WTC11 (cell line): ENCODE data around the gene NOX3. TPM values are rescaled to one million over a fixed set of nuclear protein-coding genes. Genes with fewer than 3 reads are reported as not detected.
A peak's percentile ranks its signal among the peaks of the same experiment; 100 is the strongest.

ENCODE experiments used
- ATAC-seq: fragments of 200-7000 bp; cut with Tn5 transposase; 2 replicates; pipeline ENCODE4 v1.10.0; 2021; ENCODE audit warnings: mild to moderate bottlenecking, moderate library complexity
- CTCF ChIA-PET: fragments of 300-600 bp; sonication (Branson Sonifier 250); formaldehyde crosslinking; loops from one replicate; lab custom pipeline; 2021; ENCODE audit warnings: antibody characterized with exemption; lab: Charles Lee
- POLR2A ChIA-PET: fragments of 350-600 bp; sonication (Branson Sonifier 250); formaldehyde crosslinking; loops from one replicate; lab custom pipeline; 2021; ENCODE audit warnings: antibody characterized with exemption; lab: Charles Lee
- DNase-seq: peaks from one replicate; pipeline ENCODE4 v3.0.0; 2021; ENCODE audit warnings: low spot score
- H3K27ac Mint-ChIP-seq: 2 replicates; pipeline ENCODE4 v1.8.0; 2021; ENCODE audit warnings: mixed read lengths
- H3K27me3 Mint-ChIP-seq: 2 replicates; pipeline ENCODE4 v1.8.0; 2021; ENCODE audit warnings: low read depth, mild to moderate bottlenecking, moderate library complexity, mixed read lengths
- H3K36me3 Mint-ChIP-seq: 2 replicates; pipeline ENCODE4 v1.8.0; 2021; ENCODE audit warnings: mixed read lengths
- H3K4me1 Mint-ChIP-seq: 2 replicates; pipeline ENCODE4 v1.8.0; 2022; ENCODE audit warnings: mixed read lengths
- H3K4me3 Mint-ChIP-seq: 2 replicates; pipeline ENCODE4 v1.8.0; 2021; ENCODE audit warnings: mild to moderate bottlenecking, moderate library complexity, mixed read lengths
- H3K9me3 Mint-ChIP-seq: 2 replicates; pipeline ENCODE4 v1.8.0; 2021; ENCODE audit warnings: mixed read lengths
- AR ChIP-seq: fragments of 250-450 bp; sonication (Bioruptor Pico); IDR thresholded peaks from 2 replicates; pipeline ENCODE4 v1.9.0; 2021; ENCODE audit warnings: mild to moderate bottlenecking
- ARID4B ChIP-seq: sonication (generic); formaldehyde crosslinking; IDR thresholded peaks from 2 replicates; pipeline ENCODE4 v1.8.0; 2023; ENCODE audit warnings: missing genetic modification reagents, mild to moderate bottlenecking, borderline replicate concordance
- ATF2 ChIP-seq: sonication (generic); formaldehyde crosslinking; IDR thresholded peaks from 2 replicates; pipeline ENCODE4 v1.8.1; 2022; ENCODE audit warnings: low read depth, missing genetic modification reagents, borderline replicate concordance
- E2F5 ChIP-seq: sonication (generic); formaldehyde crosslinking; IDR thresholded peaks from 2 replicates; pipeline ENCODE4 v1.8.1; 2022; ENCODE audit warnings: mild to moderate bottlenecking, moderate library complexity, missing genetic modification reagents
- ERG ChIP-seq: fragments of 250-450 bp; sonication (Bioruptor Pico); IDR thresholded peaks from 2 replicates; pipeline ENCODE4 v1.8.0; 2021; ENCODE audit warnings: mild to moderate bottlenecking
- FOXJ3 ChIP-seq: sonication (generic); formaldehyde crosslinking; IDR thresholded peaks from 2 replicates; pipeline ENCODE4 v1.9.0; 2021; ENCODE audit warnings: missing genetic modification reagents, mild to moderate bottlenecking, borderline replicate concordance
- GABPB1 ChIP-seq: sonication (generic); formaldehyde crosslinking; IDR thresholded peaks from 2 replicates; pipeline ENCODE4 v1.8.1; 2023; ENCODE audit warnings: mild to moderate bottlenecking, missing genetic modification reagents
- GTF2I ChIP-seq: fragments of 250-450 bp; sonication (Bioruptor Pico); conservative IDR thresholded peaks from 2 replicates; pipeline ENCODE4 v1.4.0; 2021; ENCODE audit warnings: mild to moderate bottlenecking
- MLX ChIP-seq: sonication (generic); formaldehyde crosslinking; IDR thresholded peaks from 2 replicates; pipeline ENCODE4 v1.8.1; 2023; ENCODE audit warnings: mild to moderate bottlenecking, missing genetic modification reagents, moderate library complexity
- NFATC4 ChIP-seq: fragments of 250-450 bp; sonication (Bioruptor Pico); IDR thresholded peaks from 2 replicates; pipeline ENCODE4 v1.9.0; 2021; ENCODE audit warnings: mild to moderate bottlenecking
- OVOL2 ChIP-seq: fragments of 250-450 bp; sonication (Bioruptor Pico); IDR thresholded peaks from 2 replicates; pipeline ENCODE4 v1.9.0; 2021; ENCODE audit warnings: mild to moderate bottlenecking, borderline replicate concordance
- USF1 ChIP-seq: sonication (generic); formaldehyde crosslinking; IDR thresholded peaks from 2 replicates; pipeline ENCODE4 v1.8.0; 2022; ENCODE audit warnings: mild to moderate bottlenecking, missing genetic modification reagents
- ZNF121 ChIP-seq: sonication (generic); formaldehyde crosslinking; IDR thresholded peaks from 2 replicates; pipeline ENCODE4 v1.8.0; 2023; ENCODE audit warnings: missing genetic modification reagents
- ZNF219 ChIP-seq: sonication (generic); formaldehyde crosslinking; IDR thresholded peaks from 2 replicates; pipeline ENCODE4 v1.8.0; 2023; ENCODE audit warnings: missing genetic modification reagents, mild to moderate bottlenecking, borderline replicate concordance
- ZNF416 ChIP-seq: fragments of 250-450 bp; sonication (Bioruptor Pico); IDR thresholded peaks from 2 replicates; pipeline ENCODE4 v1.9.0; 2021; ENCODE audit warnings: mild to moderate bottlenecking, inconsistent platforms
- total RNA-seq: library from RNA; stranded (reverse); gene quantifications from 3 replicates; pipeline ENCODE4 v1.2.3, GENCODE V29; 2021

The NOX3 gene
- total RNA-seq, 1 experiment from 2014 or later = not detected

GRCh38 chr6:155408981-155409380, 46.7 kb downstream of the NOX3 start:
- no peak overlapping the region for H3K27ac Mint-ChIP-seq
- no peaks in the 10 kb centered on the region for H3K27me3 Mint-ChIP-seq
- TF ChIP-seq ARID4B = no peak
- TF ChIP-seq ZNF416 = no peak
- TF ChIP-seq NFATC4 = no peak
- TF ChIP-seq ATF2 (CRISPR knock-in tag) = no peak
- no peak for TF ChIP-seq GABPB1
- no peak for TF ChIP-seq E2F5
- no peak for TF ChIP-seq ZNF121 (CRISPR knock-in tag)
- TF ChIP-seq ZNF219 (CRISPR knock-in tag) = no peak
- no peak for TF ChIP-seq AR
- TF ChIP-seq OVOL2 = no peak
- TF ChIP-seq GTF2I (CRISPR knock-in tag) = no peak
- no peak for TF ChIP-seq MLX (CRISPR knock-in tag)
- TF ChIP-seq FOXJ3 = no peak
- no peak for TF ChIP-seq USF1
- TF ChIP-seq ERG (CRISPR knock-in tag) = no peak
- ATAC-seq = peak; percentile 75
- no peak overlapping the region for H3K4me3 Mint-ChIP-seq
- peaks cover 6% of the 10 kb centered on the region for H3K4me1 Mint-ChIP-seq
- ChIA-PET POLR2A (interaction anchor here (0.6 kb wide), 2 partner anchors 19 to 605 kb away, joined by 3 read pairs; no protein-coding TSS in a partner anchor), CTCF (interaction anchor here (0.6 to 1.5 kb wide), 8 partner anchors 10 to 89 kb away, joined by 3 to 6 read pairs (median 4); no protein-coding TSS in a partner anchor)
- no peaks in the 10 kb centered on the region for H3K36me3 Mint-ChIP-seq
- peak; percentile 22 for DNase-seq
- H3K9me3 Mint-ChIP-seq = peaks cover 7% of the 10 kb centered on the region
